HG02798 (cell line): ENCODE results near the gene PAM.
A peak's percentile ranks its signal among the peaks of the same experiment; 100 is the strongest.
"Not testable (repeated sequence)": the region's sequence is repeated elsewhere in the genome, so short reads cannot be mapped to it uniquely, and the experiment has no call there.

Source experiments
- ATAC-seq: cut with Tn5 transposase; IDR thresholded peaks from one replicate; pipeline ENCODE4 v1.9.1; 2021; ENCODE audit warnings: mild to moderate bottlenecking; ENCODE audit not compliant: unreplicated experiment, poor library complexity

The PAM gene

GRCh38 chr5:102971676-102972293 lies 216.7 kb downstream of the PAM start:
- ATAC-seq = peak; percentile 60

- ATAC-seq = no peak
Measured at GRCh38 chr5:102974177-102974576, 219.1 kb downstream of the PAM start.

DNA sequence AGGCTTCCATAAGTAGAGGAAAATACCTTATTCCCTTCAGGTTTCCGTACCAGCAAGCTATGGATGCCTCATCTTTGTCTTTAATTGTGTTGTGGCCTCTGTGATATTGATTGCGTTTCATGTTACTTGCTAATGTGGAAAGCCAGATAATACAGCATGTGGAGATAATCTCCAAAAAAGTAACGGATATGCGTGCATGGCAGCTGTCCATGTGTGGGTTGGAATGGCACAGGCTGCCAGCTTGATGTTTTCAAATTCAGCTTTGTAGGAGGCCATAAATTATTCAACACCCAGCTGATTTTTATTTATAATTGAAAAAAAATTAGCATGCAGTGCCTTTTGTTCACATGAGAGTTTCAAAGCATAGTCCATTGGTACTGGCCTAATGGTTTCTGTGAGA lies 219.9 kb downstream of the PAM start:
- no peak for ATAC-seq

- ATAC-seq = no peak
Measured at GRCh38 chr5:102975457-102976182, 220.5 kb downstream of the PAM start.

GRCh38 chr5:102981957-102982635 lies 227.0 kb downstream of the PAM start:
- no peak for ATAC-seq

DNA sequence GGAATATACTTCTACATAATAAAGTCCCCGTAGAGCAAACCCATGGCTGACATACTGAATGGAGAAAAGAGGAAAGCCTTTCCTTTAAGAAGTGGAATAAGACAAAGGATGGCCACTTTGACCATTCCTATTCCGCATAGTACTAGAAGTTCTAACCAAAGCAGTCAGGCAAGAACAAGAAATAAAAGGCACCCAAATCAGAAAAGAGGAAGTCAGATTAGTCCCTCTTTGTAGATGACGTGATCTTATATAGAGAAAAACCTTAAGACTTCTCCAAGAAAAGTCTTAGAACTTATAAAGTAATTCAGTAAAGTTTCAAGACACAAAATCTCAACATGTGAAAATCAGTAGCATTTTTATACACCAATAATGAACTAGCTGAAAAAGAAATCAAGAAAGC lies 231.0 kb downstream of the PAM start:
- no peak for ATAC-seq

DNA sequence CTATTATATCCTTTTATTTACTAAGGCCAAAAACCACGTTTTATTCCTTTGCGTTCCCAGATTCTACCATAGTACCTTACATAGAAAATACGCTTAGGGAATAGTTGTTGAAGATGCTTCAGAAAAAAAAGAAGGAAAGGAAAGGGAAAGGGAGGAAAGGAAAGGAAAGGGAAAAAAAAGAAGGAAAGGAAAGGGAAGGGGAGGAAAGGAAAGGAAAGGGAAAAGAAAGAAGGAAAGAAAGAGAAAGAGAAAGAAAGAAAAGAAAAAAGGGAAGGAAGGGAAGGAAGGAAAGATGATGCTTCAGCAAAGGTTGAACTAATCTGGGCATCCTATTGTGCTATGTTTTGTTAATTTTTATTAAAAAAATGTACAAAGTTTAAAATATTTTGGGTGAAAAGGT lies 233.4 kb downstream of the PAM start:
- no peak for ATAC-seq

- ATAC-seq = no peak
Measured at GRCh38 chr5:102991802-102992201, 236.7 kb downstream of the PAM start.

GRCh38 chr5:102996011-102996575 lies 241.0 kb downstream of the PAM start:
- no peak for ATAC-seq

DNA sequence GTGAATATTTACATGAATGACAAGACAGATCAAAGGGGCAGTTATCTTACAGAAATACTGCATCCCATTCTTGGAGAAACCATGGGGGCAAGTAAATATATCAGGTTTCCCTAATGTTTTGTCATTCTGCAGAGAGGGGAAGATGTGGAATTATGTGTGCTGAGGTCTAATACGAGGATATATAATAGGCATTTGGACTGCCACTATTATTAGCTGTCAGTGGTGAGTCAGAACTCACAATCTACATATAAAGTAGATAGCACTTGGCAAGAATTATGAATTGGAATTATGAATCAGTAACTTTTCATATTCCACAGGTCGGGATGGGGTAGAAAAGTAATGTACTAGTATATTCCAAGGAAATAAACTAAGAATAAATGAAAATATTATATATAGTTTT lies 243.1 kb downstream of the PAM start:
- ATAC-seq = no peak

- no peak for ATAC-seq
Measured at GRCh38 chr5:102999191-102999590, 244.1 kb downstream of the PAM start.

DNA sequence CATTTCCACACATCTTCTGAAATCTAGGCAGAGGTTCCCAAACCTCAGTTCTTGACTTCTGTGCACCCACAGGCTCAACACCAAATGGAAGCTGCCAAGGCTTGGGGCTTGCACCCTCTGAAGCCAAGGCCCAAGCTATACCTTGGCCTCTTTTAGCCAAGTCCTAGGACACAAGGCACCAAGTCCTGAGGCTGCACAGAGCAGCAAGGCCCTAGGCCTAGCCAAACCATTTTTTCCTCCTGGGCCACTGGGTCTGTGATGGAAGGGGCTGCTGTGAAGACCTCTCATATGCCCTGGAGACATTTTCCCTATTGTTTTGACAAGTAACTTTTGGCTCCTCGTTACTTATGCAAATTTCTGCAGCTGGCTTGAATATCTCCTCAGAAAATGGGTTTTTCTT lies 244.5 kb downstream of the PAM start:
- not testable (repeated sequence) for ATAC-seq

GRCh38 chr5:103000089-103000488 lies 245.0 kb downstream of the PAM start:
- no peak for ATAC-seq

GRCh38 chr5:103003872-103004271 lies 248.8 kb downstream of the PAM start:
- ATAC-seq = no peak

DNA sequence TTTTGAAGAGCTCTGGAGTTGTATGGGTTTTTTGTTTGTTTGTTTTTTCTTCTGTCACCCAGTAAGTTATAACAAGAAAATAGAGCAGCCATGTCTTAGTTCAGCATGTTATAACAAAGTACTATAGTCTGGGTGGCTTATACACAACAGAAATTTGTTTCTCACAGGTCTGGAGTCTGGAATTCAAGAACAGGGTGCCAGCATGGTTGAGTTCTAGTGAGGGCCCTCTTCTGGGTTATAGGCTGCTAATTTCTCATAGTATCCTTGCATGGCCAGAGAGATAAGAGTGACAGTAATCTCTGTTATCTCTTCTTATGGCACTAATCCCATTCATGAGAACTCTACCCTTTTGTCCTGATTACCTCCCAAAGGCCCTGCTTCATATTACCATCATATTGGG lies 250.2 kb downstream of the PAM start:
- no peak for ATAC-seq

DNA sequence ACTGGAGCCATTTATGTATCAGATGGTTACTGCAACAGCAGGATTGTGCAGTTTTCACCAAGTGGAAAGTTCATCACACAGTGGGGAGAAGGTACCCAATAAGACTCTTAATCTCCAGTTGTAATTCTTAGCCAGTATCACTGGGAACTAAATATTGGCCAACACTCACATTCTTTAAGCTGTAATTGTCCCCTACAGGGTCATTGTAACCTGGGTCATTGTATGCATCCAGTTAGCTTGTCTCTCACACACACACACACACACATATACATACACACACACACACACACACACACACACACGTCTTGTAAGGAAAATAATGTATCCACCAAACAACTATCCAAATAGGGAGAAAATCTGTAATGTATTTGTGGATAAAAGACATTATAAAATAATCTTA lies 251.8 kb downstream of the PAM start:
- no peak for ATAC-seq

DNA sequence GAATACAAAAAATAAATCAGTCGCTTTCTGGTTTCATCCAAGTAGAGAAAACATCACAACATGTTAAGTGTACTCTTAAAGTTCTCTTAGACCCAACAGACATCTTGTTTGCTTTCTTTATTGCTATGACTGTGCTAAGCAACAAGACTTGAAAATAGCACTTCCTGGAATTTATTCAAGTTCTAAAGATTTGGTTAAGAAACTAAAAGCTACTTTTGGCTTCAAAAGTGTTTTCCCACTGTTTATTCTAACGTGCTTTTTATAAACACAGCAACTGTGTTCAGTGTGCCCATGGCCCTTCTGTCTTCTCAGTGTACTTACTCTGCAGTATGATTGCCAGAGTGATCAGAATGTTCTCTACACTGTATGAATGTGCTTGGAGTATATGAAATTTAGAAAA lies 255.1 kb downstream of the PAM start:
- no peak for ATAC-seq

GRCh38 chr5:103013933-103014552 lies 258.9 kb downstream of the PAM start:
- no peak for ATAC-seq

DNA sequence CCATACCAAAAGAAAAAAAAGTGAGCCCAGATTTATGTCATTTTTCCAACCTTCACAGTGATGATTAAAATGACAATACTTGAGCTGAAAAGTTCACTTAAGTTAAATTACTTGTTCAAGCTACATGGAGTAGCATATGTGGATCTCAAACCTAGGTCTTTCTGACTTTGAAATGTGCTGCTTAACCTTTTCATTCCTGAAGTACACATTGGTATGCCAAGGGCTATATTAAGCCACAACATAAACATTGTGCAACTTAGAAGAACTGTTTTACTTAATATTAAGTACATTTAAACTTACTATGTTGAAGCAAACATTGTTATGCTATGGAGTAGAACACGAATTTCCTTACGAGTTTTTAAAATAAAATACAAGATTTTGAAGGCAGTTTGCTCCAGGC lies 259.9 kb downstream of the PAM start:
- no peak for ATAC-seq

- no peak for ATAC-seq
Measured at GRCh38 chr5:103016167-103016566, 261.1 kb downstream of the PAM start.

- ATAC-seq = no peak
Measured at GRCh38 chr5:103019804-103020203, 264.7 kb downstream of the PAM start.
